Measurements from ENCODE around the gene ADTRP.
A peak's percentile ranks its signal among the peaks of the same experiment; 100 is the strongest.

The ADTRP gene

GRCh38 chr6:11722805-11723631 lies 55.6 kb downstream of the ADTRP start:
- no peak for DNase-seq

- no peak for DNase-seq
These were observed 56.4 kb downstream of the ADTRP start for GRCh38 chr6:11722220-11722619.

GRCh38 chr6:11718463-11718862 lies 60.1 kb downstream of the ADTRP start:
- no peak for DNase-seq

GRCh38 chr6:11718031-11718430 lies 60.6 kb downstream of the ADTRP start:
- no peak for DNase-seq

DNA sequence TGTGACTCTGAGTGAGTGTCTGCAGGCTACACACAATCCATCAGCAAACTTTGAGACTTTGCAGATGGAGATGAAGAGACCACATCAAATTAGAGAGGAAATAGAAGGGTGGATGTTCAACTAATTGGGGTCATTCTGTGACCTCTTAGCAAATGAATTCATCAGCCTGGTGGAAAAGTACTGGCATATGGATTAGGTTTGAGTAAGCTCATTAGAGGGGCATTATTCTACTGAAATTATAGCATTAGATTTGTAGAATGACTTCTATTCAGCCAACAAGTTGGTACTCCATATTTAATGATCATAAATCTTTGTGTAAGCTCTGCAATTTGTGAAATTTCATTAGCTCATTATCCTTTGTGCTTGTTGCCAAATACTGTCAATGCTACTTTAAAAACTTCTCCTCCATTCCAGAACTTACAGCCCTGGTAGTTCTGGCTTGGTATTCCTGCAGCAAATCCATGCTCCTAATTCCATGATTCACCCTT lies 63.8 kb downstream of the ADTRP start:
- no peak for DNase-seq

- DNase-seq = no peak
These were observed 64.3 kb downstream of the ADTRP start for GRCh38 chr6:11714116-11714797.

GRCh38 chr6:11712760-11713159 lies 65.8 kb downstream of the ADTRP start:
- no peak for DNase-seq

DNA sequence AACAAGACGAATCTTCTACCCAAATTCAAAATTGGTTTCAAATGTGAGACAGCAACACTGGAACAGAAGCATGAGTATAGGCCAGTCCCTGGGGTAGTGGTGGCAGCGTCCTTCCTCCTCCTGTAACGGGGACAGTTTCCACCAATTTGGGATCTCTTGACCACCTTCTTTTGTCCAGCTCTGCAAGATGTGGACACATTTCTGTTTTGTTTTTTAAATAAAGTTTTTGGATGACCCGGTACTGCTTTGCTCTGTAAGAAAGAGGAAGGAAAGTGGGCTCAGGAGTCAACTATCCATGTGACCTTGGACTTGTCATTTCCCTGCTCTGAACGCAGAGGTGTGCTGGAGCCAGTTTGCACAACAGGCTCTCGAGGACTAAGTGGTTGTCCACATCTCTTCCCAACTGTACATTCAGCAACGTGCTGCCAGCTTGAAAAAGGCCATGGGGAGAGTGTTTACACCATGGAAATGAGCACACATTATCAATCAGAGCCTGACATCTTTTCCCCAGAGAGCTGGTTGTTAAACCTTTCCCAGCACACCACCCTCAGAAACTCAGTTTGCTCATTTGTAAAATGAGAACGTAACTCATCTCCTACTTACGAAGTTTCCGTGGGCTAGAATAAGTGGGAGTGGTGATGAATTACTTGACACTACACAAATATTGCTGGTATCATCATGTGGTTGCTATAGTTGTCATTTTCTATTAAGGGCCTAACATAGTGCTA lies 66.5 kb downstream of the ADTRP start:
- DNase-seq = no peak

DNA sequence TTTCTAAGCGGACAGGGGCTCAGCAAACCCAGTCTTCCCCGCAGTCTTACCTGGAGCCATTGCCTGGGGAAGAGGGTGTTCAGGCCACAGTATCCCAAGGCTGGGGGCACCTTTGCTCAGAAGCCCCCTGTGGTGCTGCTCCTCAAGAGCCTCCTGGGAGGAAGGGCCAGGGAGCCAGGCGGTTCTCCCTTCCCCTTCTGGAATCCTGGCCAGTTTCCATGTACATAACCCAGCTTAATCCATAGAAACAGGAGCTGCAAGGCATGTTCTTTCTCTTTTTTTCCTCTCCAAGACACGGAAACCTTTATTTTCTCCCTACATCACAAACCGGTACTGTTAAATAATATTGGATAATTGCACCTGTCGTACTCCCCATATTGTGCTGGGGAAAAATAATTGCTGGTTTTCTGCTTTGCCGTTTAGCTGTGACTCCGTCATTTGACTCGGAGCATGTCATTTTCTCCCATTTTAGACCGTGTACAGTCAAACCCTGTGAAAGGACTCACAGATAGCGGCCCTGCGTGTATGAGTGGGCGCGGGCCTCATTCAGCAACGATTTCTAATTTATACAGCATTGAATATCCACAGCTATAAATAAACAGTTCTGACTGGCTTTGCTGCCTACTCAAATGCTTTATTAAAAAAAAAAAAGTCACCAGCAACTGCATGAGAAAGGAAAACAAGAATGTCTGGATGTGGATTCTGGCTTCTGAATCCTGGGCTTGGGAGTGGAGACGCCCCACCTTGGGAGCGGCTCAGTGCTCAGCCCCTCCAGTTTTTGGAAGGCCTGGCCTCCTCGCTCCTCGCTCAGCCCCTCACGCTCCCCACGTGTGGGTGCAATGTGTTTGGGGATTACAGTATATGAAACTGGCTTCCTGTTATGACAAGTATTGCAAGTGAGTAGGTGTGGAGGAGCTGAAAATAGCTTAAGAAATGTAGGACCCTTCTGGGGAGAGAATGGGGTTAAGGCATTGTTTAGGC lies 67.3 kb downstream of the ADTRP start:
- DNase-seq = no peak

DNA sequence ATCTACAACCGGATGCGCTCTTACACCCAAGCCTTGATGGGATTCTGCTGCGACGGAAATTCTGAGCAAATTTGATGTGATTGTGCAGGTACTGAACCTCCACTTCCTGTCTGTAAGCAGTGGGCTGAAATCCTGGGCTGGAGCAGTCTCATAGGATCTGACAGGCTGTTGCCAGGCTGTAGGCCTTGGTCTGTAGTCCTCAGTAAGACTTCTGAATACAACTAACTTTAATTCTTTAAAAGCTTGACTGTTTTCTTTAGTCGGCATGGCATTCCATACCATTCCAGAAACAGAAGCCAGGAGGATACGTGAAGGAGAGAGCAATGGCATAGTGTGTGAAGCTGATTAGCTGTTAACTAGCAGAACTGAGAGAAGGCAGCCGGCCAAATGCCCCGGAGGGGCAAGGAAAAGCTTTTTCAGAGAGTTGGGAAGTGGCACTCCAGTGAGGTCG lies 68.3 kb downstream of the ADTRP start:
- no peak for DNase-seq

DNA sequence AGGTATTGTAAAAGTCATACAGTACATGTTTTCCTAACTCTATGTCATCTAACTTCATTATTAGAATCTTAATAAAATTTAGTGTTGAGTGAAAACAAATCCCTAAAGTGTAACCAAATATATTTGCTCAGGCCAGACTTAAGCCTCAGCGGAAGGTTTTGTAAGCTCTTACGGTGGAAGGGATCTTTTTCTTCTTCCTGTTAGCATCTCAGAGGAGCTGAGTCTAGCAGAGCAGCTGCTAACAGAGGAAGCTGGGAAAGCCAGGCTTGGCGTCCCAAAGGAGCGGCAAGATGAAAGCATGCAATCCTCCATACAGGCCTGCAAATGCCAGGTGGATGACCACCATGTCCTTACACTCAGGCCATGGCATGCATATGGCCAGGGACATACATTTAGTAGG lies 72.4 kb downstream of the ADTRP start:
- no peak for DNase-seq

GRCh38 chr6:11705483-11705882 lies 73.1 kb downstream of the ADTRP start:
- DNase-seq = no peak

- no peak for DNase-seq
These were observed 73.5 kb downstream of the ADTRP start for GRCh38 chr6:11705069-11705468.

DNA sequence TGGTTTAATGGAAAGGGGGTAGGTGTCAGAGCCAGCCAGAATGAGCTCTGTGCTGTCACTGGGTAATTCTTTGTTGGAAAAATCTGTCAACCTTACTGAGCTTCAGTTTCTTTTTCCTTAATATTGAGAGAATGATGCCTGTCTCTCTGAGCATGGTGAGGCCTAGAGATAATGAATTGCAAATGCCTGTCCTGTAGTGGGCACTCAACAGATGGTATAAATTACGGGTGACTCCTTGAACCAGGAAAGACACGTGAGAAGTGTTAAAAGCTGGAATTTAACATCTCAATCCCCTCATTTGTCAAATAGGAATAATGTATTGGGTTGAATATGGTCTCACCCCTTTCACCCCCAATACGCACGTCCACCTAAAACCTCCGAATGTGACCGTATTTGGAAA lies 74.9 kb downstream of the ADTRP start:
- DNase-seq = no peak

GRCh38 chr6:11702500-11703130 lies 76.0 kb downstream of the ADTRP start:
- DNase-seq = no peak

DNA sequence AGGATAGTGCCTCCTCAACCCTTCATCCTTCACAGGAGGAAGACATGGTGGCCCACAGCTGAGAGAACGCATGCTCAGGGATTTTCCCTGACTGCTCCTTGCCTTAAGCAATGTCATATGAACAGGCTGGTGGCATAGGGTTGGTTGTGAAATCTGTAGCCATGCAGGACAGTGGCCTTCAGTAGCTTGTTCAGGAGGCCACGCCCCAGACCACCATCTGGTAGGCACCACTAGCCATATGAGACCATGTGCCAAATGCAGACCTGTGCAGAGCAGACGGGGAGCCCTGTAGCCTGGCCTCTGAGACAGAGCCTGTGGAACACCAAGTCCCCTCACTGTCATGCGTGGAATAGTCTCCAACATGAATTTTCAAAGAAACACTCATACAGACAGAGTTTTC lies 76.5 kb downstream of the ADTRP start:
- DNase-seq = no peak

DNA sequence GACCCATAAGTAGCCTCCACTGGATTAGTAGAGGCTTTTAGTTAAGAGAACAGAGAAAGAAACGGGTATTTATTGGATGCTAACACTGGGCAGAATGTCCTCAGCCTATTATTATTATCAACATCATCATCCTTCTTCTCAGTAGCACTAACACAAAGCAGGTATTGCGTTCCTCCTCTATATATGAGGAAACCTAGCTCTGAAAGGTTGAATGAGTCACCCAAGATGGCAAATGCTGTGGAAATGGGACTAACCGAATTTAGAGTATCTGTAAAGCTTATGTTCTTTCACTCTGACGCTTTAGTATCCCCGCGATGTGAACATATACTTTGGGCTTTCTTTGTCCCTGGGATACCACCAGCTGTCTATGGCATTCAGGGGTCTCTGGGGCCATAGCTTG lies 77.0 kb downstream of the ADTRP start:
- DNase-seq = no peak

DNA sequence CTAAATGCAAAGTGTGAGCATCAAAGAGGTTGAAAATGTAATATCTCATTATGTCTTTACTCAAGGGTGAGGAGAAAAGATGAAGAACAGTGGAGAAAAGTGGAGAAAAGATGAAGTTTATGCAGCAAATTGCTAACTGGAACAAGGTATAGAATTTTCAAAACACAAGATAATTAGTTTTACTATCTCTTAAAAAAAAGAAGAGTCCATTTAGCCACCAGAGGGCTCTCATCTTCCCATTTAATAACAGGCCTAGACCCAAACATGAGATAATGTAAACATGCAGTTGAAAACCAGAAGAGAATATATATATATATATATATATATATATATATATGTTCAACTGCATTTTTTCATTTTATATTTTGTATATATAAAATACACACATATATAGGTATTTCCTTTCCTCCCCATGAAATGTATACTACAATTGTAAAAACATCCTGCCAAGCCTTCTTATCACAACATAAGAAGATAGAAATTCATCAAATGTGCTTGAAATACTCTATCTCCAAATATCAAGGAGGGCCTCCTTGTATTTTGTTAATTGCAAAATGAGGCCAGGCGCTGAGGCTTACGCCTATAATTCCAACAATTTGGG lies 78.4 kb downstream of the ADTRP start:
- peak in 1 of 2 donors; percentile 46 for DNase-seq

- no peak for DNase-seq
These were observed 79.0 kb downstream of the ADTRP start for GRCh38 chr6:11699576-11699975.

DNA sequence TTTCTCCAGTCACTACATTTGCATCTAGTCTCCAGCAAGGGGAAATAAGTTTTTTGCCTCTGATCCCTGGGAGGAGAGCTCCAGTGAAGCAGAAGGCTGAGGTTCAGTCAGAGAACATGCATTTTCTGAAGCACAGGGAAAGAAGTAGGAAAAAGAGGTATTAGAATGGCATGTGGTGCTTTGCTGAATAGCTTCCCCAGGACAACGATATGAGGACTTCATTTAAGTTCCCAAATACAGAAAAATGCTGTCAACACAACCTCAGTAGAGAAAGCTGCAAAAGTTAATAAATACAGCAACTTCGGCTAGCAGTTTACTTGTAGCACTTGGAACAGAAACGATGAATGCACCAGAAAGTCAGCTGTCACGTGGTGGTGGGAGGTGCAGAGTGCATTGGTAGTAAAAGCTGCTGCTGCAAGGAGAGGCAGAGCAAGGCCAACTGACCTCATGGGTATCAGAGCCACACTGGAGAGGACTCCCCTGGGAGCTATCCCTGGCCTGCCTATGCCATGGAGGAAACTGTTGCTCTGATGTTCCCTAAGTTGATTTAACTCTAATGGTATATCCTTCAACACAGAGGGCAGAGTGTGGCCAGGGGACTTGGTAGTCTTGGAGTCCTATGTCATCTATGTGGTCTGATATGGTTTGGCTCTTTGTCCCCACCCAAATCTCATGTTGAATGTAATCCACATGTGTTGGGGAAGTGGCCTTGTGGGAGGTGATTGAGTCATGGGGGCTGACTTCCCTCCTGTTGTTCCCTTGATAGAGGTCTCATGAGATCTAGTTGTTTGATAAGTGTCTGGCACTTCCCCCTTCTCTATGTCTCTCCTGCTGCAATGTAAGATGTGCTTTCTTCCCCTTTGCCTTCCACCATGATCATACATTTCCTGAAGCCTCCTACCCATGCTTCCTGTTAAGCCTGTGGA lies 85.9 kb downstream of the ADTRP start:
- no peak for DNase-seq

Measured in hippocampal formation (tissue), 2 donors.